ENCODE measurements around the gene TCF7L1. TPM values are rescaled to one million over a fixed set of nuclear protein-coding genes. Genes with fewer than 3 reads are reported as not detected.

Gene TCF7L1
- total and polyA plus RNA-seq, 2 of the 13 experiments (the other 11 are each of a cell fraction or from before 2014, with no cell fraction given): 0.04 to 0.15 TPM

GRCh38 chr2:85327822-85328617, 194.8 kb downstream of the TCF7L1 start, which contains the start of gene TGOLN2 (continued):
- TF ChIP-seq ZFY (CRISPR knock-in tag; IDR thresholded peaks at IDR 0.05): peak; percentile 87
- peak; percentile 76 for TF ChIP-seq ZNF547 (CRISPR knock-in tag; IDR thresholded peaks at IDR 0.05)
- TF ChIP-seq CBX2 (IDR thresholded peaks at IDR 0.05; ENCODE audit: low read depth, low read length): no peak
- peak; percentile 46; the same call in 1 of the 2 replicates for TF ChIP-seq CBX2 (CRISPR knock-in tag; IDR thresholded peaks at IDR 0.05; ENCODE audit: low read depth)
- TF ChIP-seq, protein P1, sequence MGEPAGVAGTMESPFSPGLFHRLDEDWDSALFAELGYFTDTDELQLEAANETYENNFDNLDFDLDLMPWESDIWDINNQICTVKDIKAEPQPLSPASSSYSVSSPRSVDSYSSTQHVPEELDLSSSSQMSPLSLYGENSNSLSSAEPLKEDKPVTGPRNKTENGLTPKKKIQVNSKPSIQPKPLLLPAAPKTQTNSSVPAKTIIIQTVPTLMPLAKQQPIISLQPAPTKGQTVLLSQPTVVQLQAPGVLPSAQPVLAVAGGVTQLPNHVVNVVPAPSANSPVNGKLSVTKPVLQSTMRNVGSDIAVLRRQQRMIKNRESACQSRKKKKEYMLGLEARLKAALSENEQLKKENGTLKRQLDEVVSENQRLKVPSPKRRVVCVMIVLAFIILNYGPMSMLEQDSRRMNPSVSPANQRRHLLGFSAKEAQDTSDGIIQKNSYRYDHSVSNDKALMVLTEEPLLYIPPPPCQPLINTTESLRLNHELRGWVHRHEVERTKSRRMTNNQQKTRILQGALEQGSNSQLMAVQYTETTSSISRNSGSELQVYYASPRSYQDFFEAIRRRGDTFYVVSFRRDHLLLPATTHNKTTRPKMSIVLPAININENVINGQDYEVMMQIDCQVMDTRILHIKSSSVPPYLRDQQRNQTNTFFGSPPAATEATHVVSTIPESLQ (CRISPR knock-in tag; conservative IDR thresholded peaks at IDR 0.05): 0 out of 2 replicates have a peak, but pooled peaks have one; percentile 38
- peak; percentile 98 for TF ChIP-seq REPIN1 (CRISPR knock-in tag; IDR thresholded peaks at IDR 0.05; ENCODE audit: borderline replicate concordance, low read depth)
- peak; percentile 99 for TF ChIP-seq POLR2AphosphoS5 (IDR thresholded peaks at IDR 0.05; ENCODE audit: low read depth, low read length)
- TF ChIP-seq HDAC1 (CRISPR knock-in tag; IDR thresholded peaks at IDR 0.05): peak; percentile 84
- peak; percentile 83 for TF ChIP-seq ZBTB7B (CRISPR knock-in tag; IDR thresholded peaks at IDR 0.05)
- TF ChIP-seq NR2C2 (CRISPR knock-in tag; IDR thresholded peaks at IDR 0.05; ENCODE audit: borderline replicate concordance): peak; percentile 80
- peak; percentile 84; the same call in 1 of the 2 replicates for TF ChIP-seq ZNF317 (CRISPR knock-in tag; IDR thresholded peaks at IDR 0.05)
- TF ChIP-seq, protein P2, sequence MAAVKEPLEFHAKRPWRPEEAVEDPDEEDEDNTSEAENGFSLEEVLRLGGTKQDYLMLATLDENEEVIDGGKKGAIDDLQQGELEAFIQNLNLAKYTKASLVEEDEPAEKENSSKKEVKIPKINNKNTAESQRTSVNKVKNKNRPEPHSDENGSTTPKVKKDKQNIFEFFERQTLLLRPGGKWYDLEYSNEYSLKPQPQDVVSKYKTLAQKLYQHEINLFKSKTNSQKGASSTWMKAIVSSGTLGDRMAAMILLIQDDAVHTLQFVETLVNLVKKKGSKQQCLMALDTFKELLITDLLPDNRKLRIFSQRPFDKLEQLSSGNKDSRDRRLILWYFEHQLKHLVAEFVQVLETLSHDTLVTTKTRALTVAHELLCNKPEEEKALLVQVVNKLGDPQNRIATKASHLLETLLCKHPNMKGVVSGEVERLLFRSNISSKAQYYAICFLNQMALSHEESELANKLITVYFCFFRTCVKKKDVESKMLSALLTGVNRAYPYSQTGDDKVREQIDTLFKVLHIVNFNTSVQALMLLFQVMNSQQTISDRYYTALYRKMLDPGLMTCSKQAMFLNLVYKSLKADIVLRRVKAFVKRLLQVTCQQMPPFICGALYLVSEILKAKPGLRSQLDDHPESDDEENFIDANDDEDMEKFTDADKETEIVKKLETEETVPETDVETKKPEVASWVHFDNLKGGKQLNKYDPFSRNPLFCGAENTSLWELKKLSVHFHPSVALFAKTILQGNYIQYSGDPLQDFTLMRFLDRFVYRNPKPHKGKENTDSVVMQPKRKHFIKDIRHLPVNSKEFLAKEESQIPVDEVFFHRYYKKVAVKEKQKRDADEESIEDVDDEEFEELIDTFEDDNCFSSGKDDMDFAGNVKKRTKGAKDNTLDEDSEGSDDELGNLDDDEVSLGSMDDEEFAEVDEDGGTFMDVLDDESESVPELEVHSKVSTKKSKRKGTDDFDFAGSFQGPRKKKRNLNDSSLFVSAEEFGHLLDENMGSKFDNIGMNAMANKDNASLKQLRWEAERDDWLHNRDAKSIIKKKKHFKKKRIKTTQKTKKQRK (IDR thresholded peaks at IDR 0.05; ENCODE audit: low read length): no peak
- peak; percentile 95; the same call in 1 of the 2 replicates for TF ChIP-seq MAF1 (CRISPR knock-in tag; IDR thresholded peaks at IDR 0.05; ENCODE audit: borderline replicate concordance)
- TF ChIP-seq ZNF318 (CRISPR knock-in tag; IDR thresholded peaks at IDR 0.05): peak; percentile 94; the same call in 1 of the 2 replicates
- peak; percentile 100 for TF ChIP-seq RBFOX2 (IDR thresholded peaks at IDR 0.05; ENCODE audit: low read depth, low read length)

All from HepG2 (cell line).